GM19023 (cell line): ENCODE results near the gene PPP1R13B.
"Not testable (repeated sequence)": the region's sequence is repeated elsewhere in the genome, so short reads cannot be mapped to it uniquely, and the experiment has no call there.

ENCODE experiments used
- ATAC-seq: cut with Tn5 transposase; IDR thresholded peaks from one replicate; pipeline ENCODE4 v1.9.1; 2021; ENCODE audit warnings: mild to moderate bottlenecking, moderate library complexity; ENCODE audit not compliant: unreplicated experiment

The PPP1R13B gene

GRCh38 chr14:103847451-103848174 lies at the start of gene PPP1R13B:
Gene PPP1R13B, minus strand, starts transcription at chr14:103847575. Its CDS starts 268 bp downstream, at chr14:103847307.
- ATAC-seq = peak; percentile 88

DNA sequence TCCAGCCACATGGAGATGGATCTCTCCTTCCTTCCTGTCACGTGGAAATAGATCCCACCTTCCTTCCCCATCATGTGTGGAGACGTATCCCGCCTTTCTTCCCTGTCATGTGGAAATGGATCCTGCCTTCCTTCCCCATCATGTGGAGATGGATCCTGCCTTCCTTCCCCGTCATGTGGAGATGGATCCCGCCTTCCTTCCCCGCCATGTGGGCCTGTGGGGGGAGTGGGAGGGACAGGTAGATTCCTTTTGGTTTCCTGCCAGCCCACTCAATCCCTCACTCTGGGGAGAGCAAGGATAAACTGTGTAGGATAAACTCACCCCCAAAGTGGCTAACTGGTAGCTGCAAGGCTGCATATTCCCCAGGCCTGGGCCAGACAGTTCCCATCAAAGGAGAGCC lies 49.2 kb upstream of the PPP1R13B start:
- ATAC-seq = no peak

DNA sequence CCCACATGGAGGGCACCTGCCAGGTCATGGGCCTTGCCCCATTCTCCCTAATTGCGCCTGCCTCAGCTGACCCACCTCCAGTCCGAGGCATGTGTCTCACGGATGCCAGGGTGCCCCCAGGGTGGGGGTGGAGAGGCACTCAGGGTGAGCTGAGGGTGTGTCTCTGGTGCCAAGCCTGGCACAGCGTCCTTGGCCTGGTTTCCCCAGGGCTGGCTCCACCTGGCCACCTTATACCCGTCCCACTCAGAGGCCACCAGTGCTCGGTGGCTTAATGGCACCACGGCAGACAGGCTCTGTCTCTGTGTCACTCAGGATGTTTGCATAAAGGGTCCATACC lies 47.3 kb upstream of the PPP1R13B start:
- ATAC-seq = no peak

DNA sequence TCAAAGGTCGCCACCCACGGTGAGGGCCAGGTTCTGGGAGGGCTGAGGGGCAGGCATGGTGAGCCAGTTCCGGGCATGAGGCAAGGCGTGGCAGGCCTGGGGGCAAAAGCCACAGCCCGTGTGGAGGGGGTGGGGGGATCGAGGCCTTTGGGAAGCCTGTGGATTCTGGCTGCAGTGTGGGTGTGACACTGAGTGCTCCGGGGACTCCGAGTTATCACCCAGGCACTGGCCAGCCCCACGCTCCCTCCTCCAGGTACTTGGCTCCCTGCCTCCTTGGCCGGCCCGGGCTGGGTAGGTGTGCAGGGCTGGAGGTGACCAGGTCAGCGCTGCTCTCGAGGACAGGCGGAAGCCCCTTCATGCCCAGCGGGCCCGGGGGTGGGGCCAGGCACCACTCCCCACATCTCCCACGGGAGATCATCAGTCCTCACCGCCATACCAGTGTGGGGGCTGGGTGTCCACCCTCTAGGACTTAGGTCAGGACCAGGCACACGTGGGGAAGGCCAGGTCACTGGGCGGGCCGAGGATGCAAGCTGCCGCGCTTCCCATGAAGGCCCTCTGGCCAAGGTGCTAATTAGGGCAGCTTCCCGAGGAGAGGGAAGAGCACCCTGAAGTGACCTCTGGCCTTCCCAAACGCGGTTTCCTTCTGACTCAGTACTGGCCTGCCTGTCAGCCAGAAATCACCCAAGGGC lies 46.8 kb upstream of the PPP1R13B start:
- ATAC-seq = no peak

GRCh38 chr14:103892247-103892646 lies 44.9 kb upstream of the PPP1R13B start:
- no peak for ATAC-seq

DNA sequence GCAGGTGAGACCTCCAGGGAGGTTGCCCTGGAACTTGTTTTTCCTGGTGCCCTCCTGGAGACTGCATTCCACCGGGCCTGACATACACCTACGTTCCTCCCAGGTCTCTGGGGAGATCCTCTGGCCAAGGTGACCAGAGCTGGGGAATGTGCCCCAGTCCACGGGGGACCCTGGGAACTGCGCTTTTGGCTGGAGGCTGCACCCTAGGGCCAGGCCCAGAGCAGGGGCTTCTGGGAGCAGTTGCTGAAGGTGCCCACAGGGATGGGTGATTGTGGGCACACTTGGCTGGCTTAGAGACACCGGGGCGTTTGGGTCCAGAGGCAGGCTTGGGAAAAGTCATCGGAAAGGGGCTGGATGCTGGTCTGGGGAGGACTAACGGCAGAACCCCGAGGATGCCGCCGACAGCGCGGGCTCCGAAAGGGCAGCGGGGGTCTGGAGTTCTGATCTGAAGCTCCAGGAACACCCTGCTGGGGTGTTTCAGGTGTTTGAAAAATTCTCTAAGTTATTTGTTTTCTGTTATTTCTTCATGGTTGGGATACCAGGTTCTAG lies 44.4 kb upstream of the PPP1R13B start:
- ATAC-seq = no peak

GRCh38 chr14:103890821-103891666 lies 43.7 kb upstream of the PPP1R13B start:
- ATAC-seq = no peak

GRCh38 chr14:103890052-103890371 lies 42.6 kb upstream of the PPP1R13B start:
- no peak for ATAC-seq

DNA sequence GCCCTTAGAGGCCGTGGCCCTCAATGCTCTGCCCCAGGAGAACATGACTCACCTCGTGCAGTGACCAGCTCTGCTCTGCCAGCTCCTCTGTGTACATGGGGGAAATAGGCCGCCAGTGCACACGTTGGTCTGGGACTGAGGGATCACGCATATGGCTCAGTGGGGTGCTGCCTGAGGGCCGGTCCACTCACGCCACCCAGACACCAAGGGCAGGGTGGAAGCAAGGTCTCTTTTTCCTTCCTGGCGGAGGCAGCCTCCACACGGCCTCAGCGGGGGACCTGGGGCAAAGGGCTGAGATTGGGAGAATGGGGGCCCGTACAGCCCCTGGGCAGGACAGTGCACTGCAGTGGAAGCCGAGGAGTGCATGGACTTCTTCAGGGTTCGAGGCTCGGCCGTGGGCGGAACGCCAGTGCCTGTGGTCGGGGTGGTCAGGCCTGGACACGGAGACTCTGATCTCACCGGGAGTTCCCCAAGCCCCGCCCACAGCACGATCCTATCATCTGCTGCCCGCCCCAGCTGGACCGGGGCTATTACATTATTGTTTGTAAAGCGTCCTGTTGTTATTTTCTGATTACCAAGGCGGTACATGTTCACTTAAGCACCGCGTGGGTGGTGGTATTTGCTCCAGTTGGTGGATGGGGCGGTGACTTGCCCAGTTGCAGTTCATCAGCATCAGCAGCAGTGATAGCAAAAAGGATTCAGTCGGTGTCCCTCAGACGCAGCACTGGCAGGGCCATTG lies 42.1 kb upstream of the PPP1R13B start:
- no peak for ATAC-seq

GRCh38 chr14:103889002-103889312 lies 41.6 kb upstream of the PPP1R13B start:
- ATAC-seq = not testable (repeated sequence)

DNA sequence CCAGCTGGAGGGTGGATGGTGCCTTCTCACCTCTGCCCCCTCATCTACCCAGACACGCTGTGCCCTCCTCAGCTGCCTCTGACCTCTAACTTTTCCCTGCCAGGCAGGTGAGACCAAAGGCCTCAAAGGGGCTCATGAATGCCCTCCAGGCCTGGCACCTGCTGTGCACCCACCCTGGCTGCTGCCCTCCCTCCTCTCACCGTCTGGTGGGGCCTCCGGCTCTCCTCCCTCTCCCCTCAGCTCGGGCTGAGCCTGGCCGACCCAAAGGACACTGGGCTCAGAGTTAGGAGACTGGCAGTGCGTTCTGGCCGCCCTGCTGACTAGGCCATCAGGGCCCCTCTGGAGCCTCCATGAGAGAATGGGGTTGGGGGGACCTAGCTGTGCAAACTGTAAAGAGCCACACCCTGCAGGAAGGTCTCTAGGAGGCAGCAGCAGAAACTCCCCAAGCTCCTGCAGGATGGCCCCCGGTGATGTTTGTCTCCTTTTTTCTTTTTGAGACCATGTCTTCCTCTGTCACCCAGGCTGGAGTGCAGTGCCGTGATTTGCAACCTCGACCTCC lies 40.3 kb upstream of the PPP1R13B start:
- ATAC-seq = no peak

DNA sequence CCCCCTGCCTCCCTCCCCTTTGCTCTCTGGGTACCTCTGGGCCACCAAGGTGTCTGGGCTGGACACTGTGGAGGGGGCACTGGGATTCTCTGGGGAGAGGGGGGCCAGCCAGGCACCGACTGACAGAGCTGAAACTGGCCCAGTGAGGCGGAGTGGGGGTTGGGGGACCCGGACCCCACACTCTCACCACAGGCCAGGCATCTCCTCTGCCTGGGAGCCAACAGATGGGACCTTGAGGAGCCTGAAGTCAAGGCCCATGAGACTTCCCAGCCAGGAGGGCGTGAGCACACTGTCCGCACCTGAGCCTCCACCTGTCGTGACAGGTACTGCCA lies 39.8 kb upstream of the PPP1R13B start:
- ATAC-seq = no peak

DNA sequence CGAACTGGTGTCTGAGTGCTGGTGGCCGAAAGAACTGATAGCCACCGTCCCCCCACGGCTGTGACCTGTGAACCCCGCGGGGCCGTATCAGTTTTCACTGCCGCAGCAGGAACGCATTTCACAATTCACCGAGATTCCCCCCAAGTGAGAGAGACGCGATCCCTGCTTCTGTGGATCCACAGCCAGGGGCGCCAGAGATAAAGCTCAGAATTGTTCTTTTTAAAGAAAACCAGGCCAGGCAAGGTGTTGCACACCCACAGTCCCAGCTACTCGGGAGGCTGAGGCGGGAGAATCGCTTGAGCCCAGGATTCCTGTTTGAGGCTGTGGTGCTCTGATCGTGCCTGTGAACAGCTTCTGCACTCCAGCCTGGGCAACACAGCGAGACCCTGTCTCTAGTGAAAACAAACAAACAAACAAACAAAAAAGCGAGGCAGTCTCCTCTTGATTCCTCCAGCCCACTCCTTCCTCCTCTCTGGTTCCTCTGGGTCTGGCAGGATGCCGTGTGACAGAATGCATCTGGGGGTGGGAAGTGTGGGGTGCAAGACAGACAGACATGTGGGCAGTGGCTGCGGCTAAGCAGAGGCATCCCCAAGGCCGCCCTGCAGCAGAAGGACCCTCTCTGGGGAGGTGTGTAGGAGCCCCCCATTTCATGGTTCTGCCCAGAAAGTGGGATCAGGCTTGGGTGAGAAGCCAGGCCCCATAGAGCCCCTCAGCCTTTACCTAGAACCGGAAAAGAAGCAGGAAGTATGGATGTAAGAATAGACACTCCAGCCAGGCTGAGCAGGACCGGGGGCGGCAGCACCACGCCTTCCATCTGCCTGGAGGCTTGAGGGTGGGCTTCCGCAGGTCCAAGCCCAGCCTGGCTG lies 39.2 kb upstream of the PPP1R13B start:
- ATAC-seq = no peak

- no peak for ATAC-seq
Measured at GRCh38 chr14:103885509-103885932, 38.1 kb upstream of the PPP1R13B start.

GRCh38 chr14:103884854-103885253 lies 37.5 kb upstream of the PPP1R13B start:
- ATAC-seq = no peak

- ATAC-seq = no peak
Measured at GRCh38 chr14:103883263-103883523, 35.8 kb upstream of the PPP1R13B start.

GRCh38 chr14:103882503-103883262 lies 35.3 kb upstream of the PPP1R13B start:
- no peak for ATAC-seq

GRCh38 chr14:103881268-103882201 lies 34.2 kb upstream of the PPP1R13B start:
- no peak for ATAC-seq
